ENCODE data around the gene STK4. TPM values are rescaled to one million over a fixed set of nuclear protein-coding genes. Genes with fewer than 3 reads are reported as not detected.

The STK4 gene
- total and polyA plus RNA-seq, 2 of the 8 experiments (the other 6 are each of a cell fraction or from before 2014, with no cell fraction given) = 12.0 to 34.3 TPM

GRCh38 chr20:45115829-45116228 lies 149.5 kb downstream of the STK4 start (continued):
- TF ChIP-seq USF2 (IDR thresholded peaks at IDR 0.05; ENCODE audit: low read length) (no peak), SP4 (IDR thresholded peaks at IDR 0.05; ENCODE audit: low read length) (no peak), GABPA (IDR thresholded peaks at IDR 0.05; ENCODE audit: borderline replicate concordance, insufficient read depth, low read length) (no peak), GTF2F1 (IDR thresholded peaks at IDR 0.05; ENCODE audit: borderline replicate concordance, low read depth, low read length) (no peak), EGR1 (IDR thresholded peaks at IDR 0.05; ENCODE audit: borderline replicate concordance, low read depth, low read length) (no peak), TCF12 (IDR thresholded peaks at IDR 0.05; ENCODE audit: low read depth, low read length) (no peak)

Measured in H1 (cell line).